Naive thymus-derived CD4-positive, alpha-beta T cell (primary cell): ENCODE data around the gene FOLH1. TPM values are rescaled to one million over a fixed set of nuclear protein-coding genes. Genes with fewer than 3 reads are reported as not detected.
"Not testable (repeated sequence)": the region's sequence is repeated elsewhere in the genome, so short reads cannot be mapped to it uniquely, and the experiment has no call there.

Experiments
- ATAC-seq: fragments of 150-1000 bp; cut with Tn5 transposase; 2 replicates; pipeline ENCODE4 v1.10.0; 2021; ENCODE audit warnings: mild to moderate bottlenecking, moderate library complexity
- CTCF ChIA-PET: fragments of 350-600 bp; sonication (Branson Sonifier 250); formaldehyde crosslinking; loops from one replicate; lab custom pipeline; 2021; ENCODE audit warnings: antibody characterized with exemption; lab: Charles Lee
- POLR2A ChIA-PET: fragments of 350-600 bp; sonication (Branson Sonifier 250); formaldehyde crosslinking; loops from one replicate; lab custom pipeline; 2021; ENCODE audit warnings: antibody characterized with exemption, inconsistent platforms; lab: Charles Lee
- DNase-seq, 9 donors: peaks; one replicate each; pipeline versions ENCODE4 v3.0.0 to v3.0.0-alpha.2; 2020 to 2022; ENCODE audit warnings: mixed read lengths in 1 of 9
- H3K27ac ChIP-seq: one replicate; pipeline ENCODE4 v1.7.0; 2013; ENCODE audit warnings: mild to moderate bottlenecking, low read depth, low read length, moderate library complexity
- H3K27me3 ChIP-seq, 2 donors: one replicate each; pipeline ENCODE4 v1.7.0; 2013; ENCODE audit warnings: low read length in 2 of 2, mild to moderate bottlenecking in 2 of 2, moderate library complexity in 2 of 2; ENCODE audit not compliant: control insufficient read depth in 2 of 2, insufficient read depth in 2 of 2
- H3K36me3 ChIP-seq, 3 experiments: 1 replicate in 2 of 3; 2 replicates in 1 of 3; pipeline ENCODE4 v1.7.0; 2013; ENCODE audit warnings: low read length in 3 of 3, mild to moderate bottlenecking in 3 of 3, moderate library complexity in 1 of 3; ENCODE audit not compliant: insufficient read depth in 3 of 3, control insufficient read depth in 2 of 3
- H3K4me1 ChIP-seq, 2 donors: one replicate each; pipeline ENCODE4 v1.7.0; 2013; ENCODE audit warnings: low read length in 2 of 2, mild to moderate bottlenecking in 2 of 2, moderate library complexity in 1 of 2; ENCODE audit not compliant: control insufficient read depth in 2 of 2, insufficient read depth in 2 of 2
- H3K4me3 ChIP-seq: 2 replicates; pipeline ENCODE4 v1.7.0; 2013; ENCODE audit warnings: mild to moderate bottlenecking, low read length
- H3K9me3 ChIP-seq, 3 experiments: 1 replicate in 2 of 3; 2 replicates in 1 of 3; pipeline ENCODE4 v1.7.0; 2013; ENCODE audit warnings: low read length in 3 of 3; ENCODE audit not compliant: control insufficient read depth in 2 of 3
- H3K27ac Mint-ChIP-seq, 9 donors: one replicate each; pipeline ENCODE4 v1.8.0; 2020 to 2022; ENCODE audit warnings: mixed read lengths in 9 of 9, mild to moderate bottlenecking in 8 of 9, moderate library complexity in 5 of 9, inconsistent platforms in 2 of 9
- H3K27me3 Mint-ChIP-seq, 5 donors: one replicate each; pipeline ENCODE4 v1.8.0; 2021 to 2022; ENCODE audit warnings: mixed read lengths in 5 of 5, mild to moderate bottlenecking in 1 of 5
- H3K36me3 Mint-ChIP-seq, 5 donors: one replicate each; pipeline ENCODE4 v1.8.0; 2020 to 2022; ENCODE audit warnings: mixed read lengths in 5 of 5, mild to moderate bottlenecking in 3 of 5, inconsistent platforms in 1 of 5
- H3K4me1 Mint-ChIP-seq, 7 donors: one replicate each; pipeline ENCODE4 v1.8.0; 2020 to 2022; ENCODE audit warnings: mixed read lengths in 7 of 7, mild to moderate bottlenecking in 3 of 7, inconsistent platforms in 1 of 7
- H3K4me3 Mint-ChIP-seq, 10 donors: one replicate each; pipeline ENCODE4 v1.8.0; 2020 to 2022; ENCODE audit warnings: mild to moderate bottlenecking in 10 of 10, mixed read lengths in 10 of 10, moderate library complexity in 6 of 10, inconsistent platforms in 2 of 10
- H3K9me3 Mint-ChIP-seq, 11 donors: one replicate each; pipeline ENCODE4 v1.8.0; 2020 to 2022; ENCODE audit warnings: mixed read lengths in 11 of 11, mild to moderate bottlenecking in 4 of 11, inconsistent platforms in 1 of 11, moderate library complexity in 1 of 11
- intact Hi-C, 2 donors: fragments of 100-400 bp; cut with micrococcal nuclease; formaldehyde crosslinking; loops; one replicate each; pipeline ENCODE4 v1.15.1; 2023
- polyA plus RNA-seq, 2 donors: library from polyadenylated mRNA; unstranded; fragments of 300-500 nt; fragmentation: Illumina TruSeq; gene quantifications; one replicate each; pipeline ENCODE4 v1.2.3, GENCODE V29; 2021
- total RNA-seq, 6 experiments: library from RNA in 5 of 6; stranded (reverse) in 5 of 6; gene quantifications; 1 replicate in 5 of 6; 2 replicates in 1 of 6; pipeline ENCODE4 v1.2.3 and lab custom pipeline; 2021 to 2026

The FOLH1 gene
- total and polyA plus RNA-seq, 7 experiments from 2014 or later = not detected

GRCh38 chr11:49184756-49185155 lies 23.6 kb downstream of the FOLH1 start:
- H3K4me3 ChIP-seq, H3K27me3 ChIP-seq, H3K27me3 Mint-ChIP-seq, H3K36me3 Mint-ChIP-seq, CTCF ChIA-PET, DNase-seq, intact Hi-C loops, H3K4me1 Mint-ChIP-seq, H3K27ac ChIP-seq, H3K36me3 ChIP-seq, H3K9me3 Mint-ChIP-seq, POLR2A ChIA-PET, ATAC-seq, H3K27ac Mint-ChIP-seq, H3K4me1 ChIP-seq, H3K9me3 ChIP-seq, H3K4me3 Mint-ChIP-seq: not testable (repeated sequence)

GRCh38 chr11:49177936-49178335 lies 30.5 kb downstream of the FOLH1 start:
- ATAC-seq, H3K9me3 ChIP-seq, H3K36me3 ChIP-seq, CTCF ChIA-PET, POLR2A ChIA-PET, H3K4me3 ChIP-seq, H3K4me1 ChIP-seq, H3K27me3 ChIP-seq, H3K4me3 Mint-ChIP-seq, H3K4me1 Mint-ChIP-seq, H3K9me3 Mint-ChIP-seq, H3K27ac ChIP-seq, H3K27ac Mint-ChIP-seq, DNase-seq, H3K36me3 Mint-ChIP-seq, intact Hi-C loops, H3K27me3 Mint-ChIP-seq: not testable (repeated sequence)

GRCh38 chr11:49175378-49175777 lies 33.0 kb downstream of the FOLH1 start:
- intact Hi-C loops, H3K9me3 ChIP-seq, DNase-seq, CTCF ChIA-PET, H3K4me3 Mint-ChIP-seq, H3K27me3 Mint-ChIP-seq, H3K36me3 Mint-ChIP-seq, H3K27ac ChIP-seq, H3K27me3 ChIP-seq, H3K27ac Mint-ChIP-seq, H3K4me1 Mint-ChIP-seq, H3K9me3 Mint-ChIP-seq, ATAC-seq, H3K4me3 ChIP-seq, POLR2A ChIA-PET, H3K36me3 ChIP-seq, H3K4me1 ChIP-seq: not testable (repeated sequence)

GRCh38 chr11:49174691-49175366 lies 33.6 kb downstream of the FOLH1 start:
- not testable (repeated sequence) for H3K27me3 Mint-ChIP-seq

GRCh38 chr11:49171613-49172012 lies 36.8 kb downstream of the FOLH1 start:
- H3K9me3 Mint-ChIP-seq, H3K27ac ChIP-seq, H3K27ac Mint-ChIP-seq, H3K4me3 ChIP-seq, H3K36me3 ChIP-seq, ATAC-seq, H3K4me1 ChIP-seq, H3K4me3 Mint-ChIP-seq, POLR2A ChIA-PET, intact Hi-C loops, DNase-seq, H3K27me3 ChIP-seq, H3K27me3 Mint-ChIP-seq, H3K36me3 Mint-ChIP-seq, H3K9me3 ChIP-seq, H3K4me1 Mint-ChIP-seq, CTCF ChIA-PET: not testable (repeated sequence)

More at GRCh38 chr11:49174691-49175366, 33.6 kb downstream of the FOLH1 start:
- POLR2A ChIA-PET, H3K4me1 Mint-ChIP-seq, H3K36me3 Mint-ChIP-seq, H3K9me3 ChIP-seq, H3K27me3 ChIP-seq, intact Hi-C loops, H3K36me3 ChIP-seq, H3K4me3 ChIP-seq, H3K27ac ChIP-seq, CTCF ChIA-PET, H3K4me1 ChIP-seq, ATAC-seq, H3K9me3 Mint-ChIP-seq, H3K4me3 Mint-ChIP-seq, H3K27ac Mint-ChIP-seq, DNase-seq: not testable (repeated sequence)

- H3K27ac Mint-ChIP-seq, intact Hi-C loops, H3K36me3 Mint-ChIP-seq, H3K4me3 ChIP-seq, H3K27me3 Mint-ChIP-seq, DNase-seq, H3K9me3 ChIP-seq, H3K27me3 ChIP-seq, H3K36me3 ChIP-seq, POLR2A ChIA-PET, CTCF ChIA-PET, H3K27ac ChIP-seq, H3K4me3 Mint-ChIP-seq, ATAC-seq, H3K4me1 Mint-ChIP-seq, H3K4me1 ChIP-seq: not testable (repeated sequence)
- peaks cover 0 to 13% (median 0%) of the 10 kb centered on the region in 11 donors for H3K9me3 Mint-ChIP-seq
Observed at GRCh38 chr11:49169579-49169978, 38.8 kb downstream of the FOLH1 start.

GRCh38 chr11:49168992-49169391 lies 39.4 kb downstream of the FOLH1 start:
- ATAC-seq, CTCF ChIA-PET, H3K9me3 ChIP-seq, intact Hi-C loops, H3K27me3 ChIP-seq, H3K4me3 ChIP-seq, POLR2A ChIA-PET, H3K27me3 Mint-ChIP-seq, H3K27ac ChIP-seq, H3K4me3 Mint-ChIP-seq, DNase-seq, H3K4me1 ChIP-seq, H3K36me3 Mint-ChIP-seq, H3K36me3 ChIP-seq, H3K27ac Mint-ChIP-seq, H3K4me1 Mint-ChIP-seq: not testable (repeated sequence)
- peaks cover 0 to 13% (median 2%) of the 10 kb centered on the region in 11 donors for H3K9me3 Mint-ChIP-seq
